ENCODE data around the gene SHC3.

- TF ChIP-seq POLR2AphosphoS5 (IDR thresholded peaks at IDR 0.05; ENCODE audit: low read depth, low read length) = no peak
- TF ChIP-seq REST (IDR thresholded peaks at IDR 0.05; ENCODE audit: insufficient read depth in 1 of 2, low read depth in 2 of 2, low read length in 2 of 2) = no peak
Measured at GRCh38 chr9:89078860-89079259, 99.8 kb downstream of the SHC3 start.
